Nephron (organoid): ENCODE results near the gene ZBTB48.

ENCODE experiments used
- H3K27ac Mint-ChIP-seq, 3 experiments: 2 replicates each; pipeline ENCODE4 v1.8.0; 2020; ENCODE audit warnings: mixed read lengths in 3 of 3, mild to moderate bottlenecking in 2 of 3, moderate library complexity in 1 of 3
- H3K27me3 Mint-ChIP-seq: 2 replicates; pipeline ENCODE4 v1.8.0; 2021; ENCODE audit warnings: low read depth, mild to moderate bottlenecking, moderate library complexity, mixed read lengths
- H3K36me3 Mint-ChIP-seq: 2 replicates; pipeline ENCODE4 v1.8.0; 2020; ENCODE audit warnings: low read depth, mixed read lengths
- H3K4me1 Mint-ChIP-seq: 2 replicates; pipeline ENCODE4 v1.8.0; 2020; ENCODE audit warnings: mixed read lengths
- H3K4me3 Mint-ChIP-seq, 3 experiments: 2 replicates each; pipeline ENCODE4 v1.8.0; 2020; ENCODE audit warnings: mild to moderate bottlenecking in 3 of 3, mixed read lengths in 3 of 3, moderate library complexity in 2 of 3
- H3K9me3 Mint-ChIP-seq: 2 replicates; pipeline ENCODE4 v1.8.0; 2020; ENCODE audit warnings: mixed read lengths
- TF ChIP-seq, protein P1 (sequence below), 3 experiments: fragments of 200-600 bp; sonication (generic); IDR thresholded peaks; one replicate each; pipeline ENCODE4 v1.5.0; 2021; ENCODE audit warnings: antibody characterized with exemption in 3 of 3; ENCODE audit not compliant: unreplicated experiment in 3 of 3

ZBTB48 gene

DNA sequence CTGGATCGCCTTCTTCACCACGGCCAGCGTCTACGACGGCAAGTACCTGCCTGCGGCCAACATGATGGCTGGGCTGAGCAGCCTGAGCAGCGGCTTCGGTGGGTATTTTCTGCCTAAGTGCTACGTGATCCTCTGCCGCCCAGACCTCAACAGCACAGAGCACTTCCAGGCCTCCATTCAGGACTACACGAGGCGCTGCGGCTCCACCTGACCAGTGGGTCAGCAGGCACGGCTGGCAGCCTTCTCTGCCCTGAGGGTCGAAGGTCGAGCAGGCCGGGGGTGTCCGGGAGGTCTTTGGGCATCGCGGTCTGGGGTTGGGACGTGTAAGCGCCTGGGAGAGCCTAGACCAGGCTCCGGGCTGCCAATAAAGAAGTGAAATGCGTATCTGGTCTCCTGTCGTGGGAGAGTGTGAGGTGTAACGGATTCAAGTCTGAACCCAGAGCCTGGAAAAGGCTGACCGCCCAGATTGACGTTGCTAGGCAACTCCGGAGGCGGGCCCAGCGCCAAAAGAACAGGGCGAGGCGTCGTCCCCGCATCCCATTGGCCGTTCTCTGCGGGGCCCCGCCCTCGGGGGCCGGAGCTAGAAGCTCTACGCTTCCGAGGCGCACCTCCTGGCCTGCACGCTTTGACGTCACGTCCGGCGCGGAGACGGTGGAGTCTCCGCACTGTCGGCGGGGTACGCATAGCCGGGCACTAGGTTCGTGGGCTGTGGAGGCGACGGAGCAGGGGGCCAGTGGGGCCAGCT lies at the start of gene ZBTB48:
Gene ZBTB48, plus strand, starts transcription at position 621 of the 745 bp plus-strand sequence. CDS start 616 bp downstream, outside the sequence.
- Mint-ChIP-seq H3K27me3 (no peaks in the 10 kb centered on the region), H3K27ac (peak within 1 kb of the TSS; percentile 84 to 97 (median 95)), H3K4me3 (peak within 1 kb of the TSS; percentile 94 to 97 (median 95)), H3K9me3 (no peaks in the 10 kb centered on the region), H3K4me1 (peaks cover 27% of the 10 kb centered on the region), H3K36me3 (peaks cover 2% of the 10 kb centered on the region)
- TF ChIP-seq, protein P1, sequence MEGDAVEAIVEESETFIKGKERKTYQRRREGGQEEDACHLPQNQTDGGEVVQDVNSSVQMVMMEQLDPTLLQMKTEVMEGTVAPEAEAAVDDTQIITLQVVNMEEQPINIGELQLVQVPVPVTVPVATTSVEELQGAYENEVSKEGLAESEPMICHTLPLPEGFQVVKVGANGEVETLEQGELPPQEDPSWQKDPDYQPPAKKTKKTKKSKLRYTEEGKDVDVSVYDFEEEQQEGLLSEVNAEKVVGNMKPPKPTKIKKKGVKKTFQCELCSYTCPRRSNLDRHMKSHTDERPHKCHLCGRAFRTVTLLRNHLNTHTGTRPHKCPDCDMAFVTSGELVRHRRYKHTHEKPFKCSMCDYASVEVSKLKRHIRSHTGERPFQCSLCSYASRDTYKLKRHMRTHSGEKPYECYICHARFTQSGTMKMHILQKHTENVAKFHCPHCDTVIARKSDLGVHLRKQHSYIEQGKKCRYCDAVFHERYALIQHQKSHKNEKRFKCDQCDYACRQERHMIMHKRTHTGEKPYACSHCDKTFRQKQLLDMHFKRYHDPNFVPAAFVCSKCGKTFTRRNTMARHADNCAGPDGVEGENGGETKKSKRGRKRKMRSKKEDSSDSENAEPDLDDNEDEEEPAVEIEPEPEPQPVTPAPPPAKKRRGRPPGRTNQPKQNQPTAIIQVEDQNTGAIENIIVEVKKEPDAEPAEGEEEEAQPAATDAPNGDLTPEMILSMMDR (IDR thresholded peaks at IDR 0.05; ENCODE audit: unreplicated experiment in 3 of 3) = no peak

DNA sequence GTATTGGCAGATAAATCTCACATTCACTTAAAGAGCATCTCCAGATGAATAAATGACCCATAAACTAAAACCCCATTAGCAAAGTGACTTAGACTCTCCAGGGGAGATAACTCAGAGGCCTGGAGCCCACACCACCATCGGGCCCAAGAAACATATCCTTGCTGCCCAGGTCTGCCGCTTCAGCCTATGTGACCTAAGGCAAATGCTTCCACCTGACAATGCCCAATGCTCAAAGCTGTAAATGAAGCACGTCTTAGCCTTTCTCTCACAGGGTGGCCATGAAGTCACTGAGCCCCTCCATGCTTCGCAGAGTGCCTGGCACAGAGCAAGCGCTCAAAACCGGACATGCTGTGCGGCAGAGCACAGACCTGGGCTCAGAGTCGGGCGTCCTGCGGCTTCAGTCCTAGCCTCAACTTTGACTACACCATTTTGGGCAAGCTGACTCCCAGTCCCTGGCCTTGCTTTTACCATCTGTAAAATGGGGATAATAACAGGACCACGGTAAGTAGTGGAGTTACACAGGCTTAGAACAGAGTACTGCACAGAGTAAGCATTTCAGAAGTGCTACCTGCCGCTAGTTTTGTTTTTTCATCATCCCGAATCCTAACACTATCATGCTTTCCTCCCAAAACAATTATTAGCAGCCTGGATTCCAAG lies 49.2 kb upstream of the ZBTB48 start:
- TF ChIP-seq, protein P1 (IDR thresholded peaks at IDR 0.05; ENCODE audit: unreplicated experiment in 3 of 3) = no peak
- Mint-ChIP-seq H3K27me3 (no peaks in the 10 kb centered on the region), H3K36me3 (peaks cover 69% of the 10 kb centered on the region), H3K4me3 (no peak overlapping the region), H3K27ac (no peak overlapping the region), H3K4me1 (no peaks in the 10 kb centered on the region), H3K9me3 (no peaks in the 10 kb centered on the region)

GRCh38 chr1:6531996-6532395 lies 47.8 kb upstream of the ZBTB48 start:
- Mint-ChIP-seq H3K27ac (no peak overlapping the region), H3K9me3 (no peaks in the 10 kb centered on the region), H3K36me3 (peaks cover 60% of the 10 kb centered on the region), H3K4me3 (no peak overlapping the region), H3K27me3 (no peaks in the 10 kb centered on the region), H3K4me1 (no peaks in the 10 kb centered on the region)
- TF ChIP-seq, protein P1 (IDR thresholded peaks at IDR 0.05; ENCODE audit: unreplicated experiment in 3 of 3) = no peak

DNA sequence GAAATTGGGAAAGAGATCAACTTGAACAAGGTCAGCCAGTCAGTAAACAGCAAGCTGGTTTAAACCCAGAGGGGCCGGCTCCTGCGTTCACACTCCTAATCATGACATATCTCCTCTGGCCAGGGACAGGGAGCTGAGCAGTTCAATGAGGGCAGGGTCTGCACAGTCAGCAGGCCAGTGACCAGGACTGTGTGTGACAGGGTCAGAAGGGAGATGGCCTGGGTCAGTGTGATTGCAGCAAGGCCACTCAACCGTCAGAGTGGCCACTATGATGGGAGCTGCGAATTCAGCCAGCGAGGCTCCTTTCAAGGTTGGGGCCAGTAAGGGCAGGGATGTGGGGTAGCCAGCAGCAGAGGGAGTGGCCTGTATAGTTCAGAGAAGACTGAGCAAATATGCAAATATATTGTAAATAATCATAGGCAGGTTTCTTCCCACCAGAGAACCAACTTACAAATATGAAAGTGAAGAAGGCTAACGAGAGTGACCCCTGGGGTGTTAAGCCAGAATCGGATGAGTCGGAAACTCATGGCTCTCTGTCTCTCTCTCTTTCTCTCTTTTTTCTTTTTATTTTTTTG lies 45.5 kb upstream of the ZBTB48 start:
- Mint-ChIP-seq H3K27me3 (no peaks in the 10 kb centered on the region), H3K27ac (no peak overlapping the region)
- TF ChIP-seq, protein P1 (IDR thresholded peaks at IDR 0.05; ENCODE audit: unreplicated experiment in 3 of 3) = no peak

DNA sequence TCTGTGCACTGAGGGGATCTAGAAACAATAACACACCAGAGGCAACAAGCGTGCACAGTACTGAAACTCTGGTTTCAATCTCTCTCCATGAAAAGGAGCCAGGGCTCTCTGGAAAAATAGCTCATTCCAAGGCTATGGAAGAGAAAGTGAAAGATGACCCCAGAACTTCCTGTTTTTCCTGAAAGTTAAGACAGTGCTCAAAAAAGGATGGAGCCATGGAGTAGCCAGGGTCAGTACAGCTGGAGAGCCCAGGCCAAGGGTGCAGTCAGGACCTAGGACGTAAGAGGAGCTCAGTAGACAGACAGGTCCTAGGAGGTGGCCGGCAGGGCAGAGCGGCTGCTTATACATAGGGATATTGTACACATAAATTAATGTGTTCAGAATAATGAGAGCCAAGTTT lies 44.6 kb upstream of the ZBTB48 start:
- H3K4me3 Mint-ChIP-seq = no peak overlapping the region
- H3K9me3 Mint-ChIP-seq = no peaks in the 10 kb centered on the region
- H3K4me1 Mint-ChIP-seq = no peaks in the 10 kb centered on the region
- no peaks in the 10 kb centered on the region for H3K27me3 Mint-ChIP-seq
- peaks cover 59% of the 10 kb centered on the region for H3K36me3 Mint-ChIP-seq
- H3K27ac Mint-ChIP-seq = no peak overlapping the region
- TF ChIP-seq, protein P1 (IDR thresholded peaks at IDR 0.05; ENCODE audit: unreplicated experiment in 3 of 3) = no peak

More for the DNA sequence above, 45.5 kb upstream of the ZBTB48 start:
- Mint-ChIP-seq H3K36me3 (peaks cover 55% of the 10 kb centered on the region), H3K4me1 (no peaks in the 10 kb centered on the region), H3K9me3 (no peaks in the 10 kb centered on the region), H3K4me3 (no peak overlapping the region)
